ENCODE data around the gene TMPRSS11E.

GRCh38 chr4:68401231-68401630, 46.0 kb upstream of the TMPRSS11E start:
- no peak for TF ChIP-seq CTCF (IDR thresholded peaks at IDR 0.05)
- no peak for TF ChIP-seq POLR2A (IDR thresholded peaks at IDR 0.05)
- no peak for TF ChIP-seq POLR2AphosphoS5 (IDR thresholded peaks at IDR 0.05)

Measured in sigmoid colon (tissue), 4 donors.